ENCODE results near the gene DDX39B.
"Not testable (repeated sequence)": the region's sequence is repeated elsewhere in the genome, so short reads cannot be mapped to it uniquely, and the experiment has no call there.

Gene DDX39B

DNA sequence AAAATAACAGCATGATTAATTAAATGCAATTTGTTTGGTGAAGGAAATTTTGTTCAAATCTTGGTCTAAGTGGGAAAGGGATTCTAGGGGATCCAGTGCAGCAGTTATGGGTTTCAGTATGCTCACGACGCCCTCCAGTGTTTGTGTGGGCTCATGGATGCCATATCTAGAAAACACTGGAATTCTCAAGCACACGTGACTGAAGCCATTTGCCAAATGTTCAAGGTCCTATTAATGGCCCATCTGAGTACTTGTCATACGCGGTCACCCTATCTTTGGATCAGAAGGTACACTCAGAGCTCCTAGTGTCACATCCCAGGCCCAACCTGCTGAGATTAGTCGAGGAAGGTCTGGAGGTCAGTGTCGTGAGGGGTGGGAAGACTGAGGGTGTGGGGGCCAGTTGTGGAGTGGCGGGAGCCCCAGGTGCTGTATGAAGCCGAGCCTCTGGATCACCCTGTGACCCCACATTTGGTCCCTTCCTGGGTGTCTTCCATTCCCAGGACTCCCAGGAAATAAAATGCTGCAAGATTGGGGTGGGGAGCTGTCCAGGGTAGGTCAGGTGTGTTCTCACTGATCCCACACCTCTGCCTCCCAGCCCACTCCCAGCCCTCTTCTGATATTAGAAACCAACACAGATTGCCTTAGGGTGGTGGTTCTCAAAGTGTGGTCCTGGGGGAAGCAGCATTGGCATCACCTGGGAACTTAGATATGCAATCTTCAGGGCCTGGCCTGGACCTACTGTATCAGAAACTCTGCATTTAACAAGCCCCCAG, 55.6 kb downstream of the DDX39B start:
- H3K27ac Mint-ChIP-seq, H3K27me3 Mint-ChIP-seq, H3K4me3 Mint-ChIP-seq, DNase-seq, H3K9me3 Mint-ChIP-seq, CTCF ChIA-PET: not testable (repeated sequence)
- Mint-ChIP-seq H3K36me3 (peaks cover 16% of the 10 kb centered on the region), H3K4me1 (peaks cover 33% of the 10 kb centered on the region)

GRCh38 chr6:31485055-31485454, 56.7 kb downstream of the DDX39B start:
- no peak overlapping the region for H3K27ac Mint-ChIP-seq
- peaks cover 25% of the 10 kb centered on the region for H3K4me1 Mint-ChIP-seq
- peaks cover 3% of the 10 kb centered on the region for H3K27me3 Mint-ChIP-seq
- H3K36me3 Mint-ChIP-seq, result peaks cover 14% of the 10 kb centered on the region
- DNase-seq, result no peak
- CTCF ChIA-PET, result interaction anchor here (1.4 kb wide), 1 partner anchor 86 kb away, joined by 3 read pairs; no protein-coding TSS in a partner anchor
- H3K9me3 Mint-ChIP-seq, result no peaks in the 10 kb centered on the region
- H3K4me3 Mint-ChIP-seq, result no peak overlapping the region

GRCh38 chr6:31483392-31483791, 58.4 kb downstream of the DDX39B start:
- Mint-ChIP-seq H3K4me1 (peaks cover 13% of the 10 kb centered on the region), H3K36me3 (peaks cover 6% of the 10 kb centered on the region), H3K4me3 (no peak overlapping the region), H3K27ac (no peak overlapping the region), H3K27me3 (peaks cover 6% of the 10 kb centered on the region), H3K9me3 (no peaks in the 10 kb centered on the region)
- CTCF ChIA-PET, result interaction anchor here (1.3 to 1.5 kb wide), 2 partner anchors 15 to 86 kb away, joined by 3 to 6 read pairs; no protein-coding TSS in a partner anchor
- no peak for DNase-seq

DNA sequence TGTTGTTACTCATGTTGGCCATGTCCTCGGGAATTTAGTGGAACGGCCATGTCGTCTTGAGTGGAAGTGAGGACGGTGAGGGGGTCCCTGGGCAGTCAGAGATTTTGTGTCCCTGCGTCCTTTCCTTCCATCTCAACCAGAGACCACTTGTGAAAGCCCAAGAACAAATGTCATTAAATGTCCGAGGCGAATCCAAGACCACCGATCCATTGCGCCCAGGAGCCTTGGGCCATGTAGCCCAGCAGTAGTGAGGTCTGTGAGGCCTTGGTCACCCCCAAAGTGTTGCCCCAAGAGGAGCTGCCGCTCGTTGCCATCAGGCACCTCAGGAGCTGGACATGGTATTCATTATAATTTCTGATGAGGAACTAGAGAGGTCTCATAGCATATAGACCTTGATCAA, 61.2 kb downstream of the DDX39B start:
- no peaks in the 10 kb centered on the region for H3K9me3 Mint-ChIP-seq
- no peak overlapping the region for H3K4me3 Mint-ChIP-seq
- no peaks in the 10 kb centered on the region for H3K36me3 Mint-ChIP-seq
- peaks cover 3% of the 10 kb centered on the region for H3K27me3 Mint-ChIP-seq
- no peaks in the 10 kb centered on the region for H3K4me1 Mint-ChIP-seq
- no peak overlapping the region for H3K27ac Mint-ChIP-seq
- CTCF ChIA-PET, result no interaction called here
- no peak for DNase-seq
